Measurements from ENCODE around the gene NAALADL2.

- TF ChIP-seq POLR2AphosphoS5 (IDR thresholded peaks at IDR 0.05; ENCODE audit: insufficient read depth, low read depth, low read length) (no peak), CTCF (IDR thresholded peaks at IDR 0.05; ENCODE audit: extremely low read depth in 1 of 2, insufficient read depth in 1 of 2, low read depth in 1 of 2, low read length in 2 of 2) (no peak), POLR2A (IDR thresholded peaks at IDR 0.05; ENCODE audit: low read depth, low read length) (no peak)
Measured at GRCh38 chr3:175200391-175201095, 341.4 kb downstream of the NAALADL2 start.

All from endothelial cell of umbilical vein (primary cell).